SK-N-SH (cell line): Measurements from ENCODE around the gene THOC2. TPM values are rescaled to one million over a fixed set of nuclear protein-coding genes. Genes with fewer than 3 reads are reported as not detected.
"Not testable (repeated sequence)": the region's sequence is repeated elsewhere in the genome, so short reads cannot be mapped to it uniquely, and the experiment has no call there.

Experiments used
- CTCF ChIA-PET: fragments of 300-600, 350-600 bp; formaldehyde crosslinking; extraction: SDS; loops from one replicate; lab custom pipeline; 2021; lab: Yijun Ruan, JAX
- POLR2A ChIA-PET: fragments of 350-600 bp; sonication (Branson Sonifier 250); formaldehyde crosslinking; extraction: SDS; loops from one replicate; lab custom pipeline; 2020; ENCODE audit warnings: antibody characterized with exemption, inconsistent platforms; lab: Yijun Ruan, JAX
- DNase-seq: peaks from one replicate; pipeline ENCODE4 v3.0.0; 2012
- H2AFZ ChIP-seq: fragments of 200-600 bp; sonication (generic); 2 replicates; pipeline ENCODE4 v1.8.1; 2016; ENCODE audit warnings: antibody characterized with exemption, mild to moderate bottlenecking, low read depth
- H3F3A ChIP-seq: fragments of 200-600 bp; sonication (generic); replicated peaks from 2 replicates; pipeline ENCODE3; 2016; ENCODE audit warnings: antibody characterized with exemption, mild to moderate bottlenecking; ENCODE audit not compliant: insufficient read depth
- H3K27ac ChIP-seq, 2 experiments: fragments of 200-500 bp in 1 of 2; fragments of 200-600 bp in 1 of 2; sonication (Bioruptor generic) in 1 of 2; sonication (generic), shearing (Covaris generic) in 1 of 2; 2 replicates each; pipeline versions ENCODE4 v1.5.1 to v1.6.1; 2014 to 2016; ENCODE audit warnings: low read depth in 2 of 2, inconsistent platforms in 1 of 2, low read length in 1 of 2, mild to moderate bottlenecking in 1 of 2, mixed read lengths in 1 of 2
- H3K27me3 ChIP-seq: fragments of 200-600 bp; sonication (generic), shearing (Covaris generic); 2 replicates; pipeline ENCODE4 v1.6.1; 2016; ENCODE audit warnings: mixed run types; ENCODE audit not compliant: insufficient read depth
- H3K36me3 ChIP-seq, 2 experiments: fragments of 200-500 bp in 1 of 2; fragments of 200-600 bp in 1 of 2; sonication (Bioruptor generic) in 1 of 2; sonication (generic) in 1 of 2; replicated peaks in 1 of 2; 2 replicates each; pipeline versions ENCODE3 to v1.5.1; 2014 to 2016; ENCODE audit warnings: low read length in 1 of 2, mild to moderate bottlenecking in 1 of 2; ENCODE audit not compliant: insufficient read depth in 2 of 2, control insufficient read depth in 1 of 2
- H3K4me1 ChIP-seq, 2 experiments: fragments of 200-500 bp in 1 of 2; fragments of 200-600 bp in 1 of 2; sonication (Bioruptor generic) in 1 of 2; sonication (generic), shearing (Covaris generic) in 1 of 2; 2 replicates each; pipeline versions ENCODE4 v1.5.1 to v1.6.1; 2014 to 2016; ENCODE audit warnings: low read depth in 1 of 2, low read length in 1 of 2, mixed run types in 1 of 2; ENCODE audit not compliant: insufficient read depth in 2 of 2, control insufficient read depth in 1 of 2
- H3K4me2 ChIP-seq: fragments of 200-600 bp; sonication (generic), shearing (Covaris generic); 2 replicates; pipeline ENCODE4 v1.6.1; 2017; ENCODE audit warnings: mixed run types
- H3K4me3 ChIP-seq, 2 experiments: fragments of 200-500 bp in 1 of 2; fragments of 200-600 bp in 1 of 2; sonication (Bioruptor generic) in 1 of 2; sonication (generic), shearing (Covaris generic) in 1 of 2; 2 replicates each; pipeline versions ENCODE4 v1.5.1 to v1.8.1; 2014 to 2016; ENCODE audit warnings: low read depth in 2 of 2, inconsistent platforms in 1 of 2, low read length in 1 of 2, mild to moderate bottlenecking in 1 of 2, mixed read lengths in 1 of 2, moderate library complexity in 1 of 2
- H3K79me2 ChIP-seq: fragments of 200-600 bp; sonication (generic); 2 replicates; pipeline ENCODE4 v1.8.1; 2017; ENCODE audit warnings: mild to moderate bottlenecking; ENCODE audit not compliant: insufficient read depth
- H3K9ac ChIP-seq: fragments of 200-600 bp; sonication (generic); 2 replicates; pipeline ENCODE4 v1.6.1; 2017; ENCODE audit warnings: mixed run types
- H3K9me2 ChIP-seq: fragments of 200-600 bp; sonication (generic); 2 replicates; pipeline ENCODE4 v1.6.1; 2017; ENCODE audit warnings: mixed run types
- H3K9me3 ChIP-seq: fragments of 200-600 bp; sonication (generic); 2 replicates; pipeline ENCODE4 v1.6.1; 2017; ENCODE audit warnings: mixed run types, mild to moderate bottlenecking, moderate library complexity
- H4K20me1 ChIP-seq: fragments of 200-600 bp; sonication (generic); 2 replicates; pipeline ENCODE4 v1.6.1; 2017; ENCODE audit warnings: mild to moderate bottlenecking, mixed run types; ENCODE audit not compliant: insufficient read depth
- CHD2 ChIP-seq: fragments of 150-350 bp; IDR thresholded peaks from 2 replicates; pipeline ENCODE4 v1.6.1; 2018; ENCODE audit warnings: low read length; ENCODE audit not compliant: partially characterized antibody
- ELF1 ChIP-seq: IDR thresholded peaks from 2 replicates; pipeline ENCODE4 v1.4.0; 2012
- EZH2phosphoT487 ChIP-seq: fragments of 200-600 bp; sonication (generic); IDR thresholded peaks from 2 replicates; pipeline ENCODE4 v1.6.1; 2017; ENCODE audit warnings: low read depth, mixed run types, mild to moderate bottlenecking, antibody characterized with exemption, moderate library complexity, borderline replicate concordance
- GABPA ChIP-seq: IDR thresholded peaks from 2 replicates; pipeline ENCODE4 v1.4.0; 2012; ENCODE audit warnings: low read depth, mild to moderate bottlenecking
- MXI1 ChIP-seq: IDR thresholded peaks from 2 replicates; pipeline ENCODE4 v1.6.1; 2012; ENCODE audit warnings: mild to moderate bottlenecking, low read depth, low read length, improper control_type of control experiment
- NFIC ChIP-seq: IDR thresholded peaks from 2 replicates; pipeline ENCODE4 v1.4.0; 2012; ENCODE audit warnings: borderline replicate concordance
- POLR2AphosphoS5 ChIP-seq: IDR thresholded peaks from 2 replicates; pipeline ENCODE4 v1.6.1; 2012; ENCODE audit warnings: low read depth, low read length
- RAD21 ChIP-seq: IDR thresholded peaks from 2 replicates; pipeline ENCODE4 v1.6.1; 2012; ENCODE audit warnings: mild to moderate bottlenecking, low read length
- RCOR1 ChIP-seq: fragments of 150-350 bp; IDR thresholded peaks from 2 replicates; pipeline ENCODE4 v1.6.1; 2017; ENCODE audit warnings: antibody characterized with exemption, low read length
- TAF1 ChIP-seq: IDR thresholded peaks from 2 replicates; pipeline ENCODE4 v1.6.1; 2012; ENCODE audit warnings: low read depth, mild to moderate bottlenecking, low read length, moderate library complexity, borderline replicate concordance
- TCF12 ChIP-seq: IDR thresholded peaks from 2 replicates; pipeline ENCODE4 v1.4.0; 2012
- TEAD4 ChIP-seq: IDR thresholded peaks from 2 replicates; pipeline ENCODE4 v1.4.0; 2012; ENCODE audit warnings: mild to moderate bottlenecking, borderline replicate concordance; ENCODE audit not compliant: insufficient read depth
- YY1 ChIP-seq: IDR thresholded peaks from 2 replicates; pipeline ENCODE4 v1.4.0; 2012; ENCODE audit warnings: low read depth, mild to moderate bottlenecking
- WGBS: methylation state at CpG from one replicate; pipeline ENCODE4 v1.1.6; 2017; ENCODE audit warnings: low lambda C conversion rate; 5-methylcytosine and 5-hydroxymethylcytosine counted together
- polyA plus RNA-seq, 3 experiments: library from polyadenylated mRNA; depleted of rRNA; stranded (reverse); fragments of >200 nt; gene quantifications; 2 replicates each; pipeline ENCODE4 v1.2.3, GENCODE V29; 2012
- TF ChIP-seq, protein P1 (sequence below): IDR thresholded peaks from 2 replicates; pipeline ENCODE4 v1.4.0; 2012; ENCODE audit warnings: low read depth, borderline replicate concordance
- TF ChIP-seq, protein P2 (sequence below): IDR thresholded peaks from 2 replicates; pipeline ENCODE4; 2012
- TF ChIP-seq, protein P3 (sequence below): fragments of 200-600 bp; sonication (generic); IDR thresholded peaks from 2 replicates; pipeline ENCODE4 v1.6.1; 2017; ENCODE audit warnings: antibody characterized with exemption, mild to moderate bottlenecking, moderate library complexity
- TF ChIP-seq, protein P4 (sequence below): IDR thresholded peaks from 2 replicates; pipeline ENCODE4 v1.4.0; 2012; ENCODE audit warnings: low read depth

THOC2 gene, protein sequence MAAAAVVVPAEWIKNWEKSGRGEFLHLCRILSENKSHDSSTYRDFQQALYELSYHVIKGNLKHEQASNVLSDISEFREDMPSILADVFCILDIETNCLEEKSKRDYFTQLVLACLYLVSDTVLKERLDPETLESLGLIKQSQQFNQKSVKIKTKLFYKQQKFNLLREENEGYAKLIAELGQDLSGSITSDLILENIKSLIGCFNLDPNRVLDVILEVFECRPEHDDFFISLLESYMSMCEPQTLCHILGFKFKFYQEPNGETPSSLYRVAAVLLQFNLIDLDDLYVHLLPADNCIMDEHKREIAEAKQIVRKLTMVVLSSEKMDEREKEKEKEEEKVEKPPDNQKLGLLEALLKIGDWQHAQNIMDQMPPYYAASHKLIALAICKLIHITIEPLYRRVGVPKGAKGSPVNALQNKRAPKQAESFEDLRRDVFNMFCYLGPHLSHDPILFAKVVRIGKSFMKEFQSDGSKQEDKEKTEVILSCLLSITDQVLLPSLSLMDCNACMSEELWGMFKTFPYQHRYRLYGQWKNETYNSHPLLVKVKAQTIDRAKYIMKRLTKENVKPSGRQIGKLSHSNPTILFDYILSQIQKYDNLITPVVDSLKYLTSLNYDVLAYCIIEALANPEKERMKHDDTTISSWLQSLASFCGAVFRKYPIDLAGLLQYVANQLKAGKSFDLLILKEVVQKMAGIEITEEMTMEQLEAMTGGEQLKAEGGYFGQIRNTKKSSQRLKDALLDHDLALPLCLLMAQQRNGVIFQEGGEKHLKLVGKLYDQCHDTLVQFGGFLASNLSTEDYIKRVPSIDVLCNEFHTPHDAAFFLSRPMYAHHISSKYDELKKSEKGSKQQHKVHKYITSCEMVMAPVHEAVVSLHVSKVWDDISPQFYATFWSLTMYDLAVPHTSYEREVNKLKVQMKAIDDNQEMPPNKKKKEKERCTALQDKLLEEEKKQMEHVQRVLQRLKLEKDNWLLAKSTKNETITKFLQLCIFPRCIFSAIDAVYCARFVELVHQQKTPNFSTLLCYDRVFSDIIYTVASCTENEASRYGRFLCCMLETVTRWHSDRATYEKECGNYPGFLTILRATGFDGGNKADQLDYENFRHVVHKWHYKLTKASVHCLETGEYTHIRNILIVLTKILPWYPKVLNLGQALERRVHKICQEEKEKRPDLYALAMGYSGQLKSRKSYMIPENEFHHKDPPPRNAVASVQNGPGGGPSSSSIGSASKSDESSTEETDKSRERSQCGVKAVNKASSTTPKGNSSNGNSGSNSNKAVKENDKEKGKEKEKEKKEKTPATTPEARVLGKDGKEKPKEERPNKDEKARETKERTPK (N-terminal part only)
- polyA plus RNA-seq (2012; rRNA removed): 26.7 and 40.2 TPM in 2 replicates
- polyA plus RNA-seq (2012; cell fraction: cytosol; rRNA removed): 29.6 and 34.4 TPM in 2 replicates
- polyA plus RNA-seq (2012; cell fraction: nucleus; rRNA removed): 51.5 and 110 TPM in 2 replicates

DNA sequence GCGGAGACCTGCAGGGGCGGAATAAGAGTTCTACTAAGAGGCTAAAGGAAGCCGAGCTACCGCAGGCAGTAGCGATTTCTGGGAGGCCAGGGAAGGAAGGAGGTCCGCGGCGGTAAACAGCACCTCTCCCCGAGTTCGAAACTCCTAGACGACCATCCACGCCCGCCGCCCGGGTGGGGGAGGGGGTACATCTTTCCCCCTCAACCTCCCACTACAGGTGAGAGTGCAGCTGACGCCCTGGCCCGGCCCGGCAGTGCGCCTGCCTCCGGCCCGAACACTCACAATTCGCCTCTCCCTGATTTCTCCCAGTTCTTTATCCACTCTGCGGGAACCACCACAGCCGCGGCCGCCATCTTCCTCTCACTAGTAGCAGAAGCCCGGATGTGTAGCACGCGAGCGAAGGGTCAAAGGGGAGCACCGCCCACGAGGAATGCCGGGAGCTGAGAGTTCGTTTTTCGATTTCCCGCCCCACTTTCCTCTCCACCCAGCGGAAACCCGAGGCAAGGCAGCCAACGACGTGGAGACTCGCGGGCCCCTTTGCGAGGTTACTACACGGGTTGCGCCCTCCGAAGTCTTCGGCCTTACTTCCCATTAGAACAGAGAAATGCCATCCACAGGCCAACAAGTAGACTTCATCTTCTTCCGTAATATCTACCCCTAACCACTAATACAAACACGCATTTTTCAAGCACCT lies at the start of gene THOC2:
Gene THOC2, minus strand, starts transcription at position 383 of the 694 bp plus-strand sequence. Its CDS starts 30 bp downstream, at position 353.
- Histone ChIP-seq H3F3A (peaks cover 5% of the 10 kb centered on the region), H3K27ac (peak within 1 kb of the TSS; percentile 75 to 87), H3K27me3 (no peaks in the 10 kb centered on the region), H2AFZ (peak within 1 kb of the TSS; percentile 88), H3K9me3 (no peaks in the 10 kb centered on the region), H3K9ac (peak within 1 kb of the TSS; percentile 92), H3K79me2 (peaks cover 50% of the 10 kb centered on the region), H3K9me2 (no peaks in the 10 kb centered on the region), H4K20me1 (peaks cover 12% of the 10 kb centered on the region), H3K36me3 (no peaks in the 10 kb centered on the region), H3K4me1 (peaks cover 0 to 2% of the 10 kb centered on the region in 2 experiments; a peak in 2 of 4 replicates), H3K4me2 (peak within 1 kb of the TSS; percentile 80), H3K4me3 (peak within 1 kb of the TSS; percentile 69 to 75)
- ChIA-PET CTCF (interaction anchor here (0.8 to 1.4 kb wide), 2 partner anchors 19 to 33 kb away, joined by 3 read pairs; no protein-coding TSS in a partner anchor), POLR2A (no interaction called here)
- TF ChIP-seq, protein P1, sequence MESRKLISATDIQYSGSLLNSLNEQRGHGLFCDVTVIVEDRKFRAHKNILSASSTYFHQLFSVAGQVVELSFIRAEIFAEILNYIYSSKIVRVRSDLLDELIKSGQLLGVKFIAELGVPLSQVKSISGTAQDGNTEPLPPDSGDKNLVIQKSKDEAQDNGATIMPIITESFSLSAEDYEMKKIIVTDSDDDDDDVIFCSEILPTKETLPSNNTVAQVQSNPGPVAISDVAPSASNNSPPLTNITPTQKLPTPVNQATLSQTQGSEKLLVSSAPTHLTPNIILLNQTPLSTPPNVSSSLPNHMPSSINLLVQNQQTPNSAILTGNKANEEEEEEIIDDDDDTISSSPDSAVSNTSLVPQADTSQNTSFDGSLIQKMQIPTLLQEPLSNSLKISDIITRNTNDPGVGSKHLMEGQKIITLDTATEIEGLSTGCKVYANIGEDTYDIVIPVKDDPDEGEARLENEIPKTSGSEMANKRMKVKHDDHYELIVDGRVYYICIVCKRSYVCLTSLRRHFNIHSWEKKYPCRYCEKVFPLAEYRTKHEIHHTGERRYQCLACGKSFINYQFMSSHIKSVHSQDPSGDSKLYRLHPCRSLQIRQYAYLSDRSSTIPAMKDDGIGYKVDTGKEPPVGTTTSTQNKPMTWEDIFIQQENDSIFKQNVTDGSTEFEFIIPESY: no peak
- TF ChIP-seq TCF12 (0 out of 2 replicates have a peak, but pooled peaks have one; percentile 14), RCOR1 (no peak), NFIC (peak; percentile 14; the same call in 1 of the 2 replicates), MXI1 (peak; percentile 62), TEAD4 (0 out of 2 replicates have a peak, but pooled peaks have one; percentile 27), YY1 (peak; percentile 92), RAD21 (peak; percentile 26; the same call in 1 of the 2 replicates), EZH2phosphoT487 (no peak), CHD2 (peak; percentile 57), GABPA (peak; percentile 60), TAF1 (peak; percentile 82), ELF1 (0 out of 2 replicates have a peak, but pooled peaks have one; percentile 27), POLR2AphosphoS5 (peak; percentile 74)
- TF ChIP-seq, protein P2, sequence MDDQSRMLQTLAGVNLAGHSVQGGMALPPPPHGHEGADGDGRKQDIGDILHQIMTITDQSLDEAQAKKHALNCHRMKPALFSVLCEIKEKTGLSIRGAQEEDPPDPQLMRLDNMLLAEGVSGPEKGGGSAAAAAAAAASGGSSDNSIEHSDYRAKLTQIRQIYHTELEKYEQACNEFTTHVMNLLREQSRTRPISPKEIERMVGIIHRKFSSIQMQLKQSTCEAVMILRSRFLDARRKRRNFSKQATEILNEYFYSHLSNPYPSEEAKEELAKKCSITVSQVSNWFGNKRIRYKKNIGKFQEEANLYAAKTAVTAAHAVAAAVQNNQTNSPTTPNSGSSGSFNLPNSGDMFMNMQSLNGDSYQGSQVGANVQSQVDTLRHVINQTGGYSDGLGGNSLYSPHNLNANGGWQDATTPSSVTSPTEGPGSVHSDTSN: no peak
- TF ChIP-seq, protein P3, sequence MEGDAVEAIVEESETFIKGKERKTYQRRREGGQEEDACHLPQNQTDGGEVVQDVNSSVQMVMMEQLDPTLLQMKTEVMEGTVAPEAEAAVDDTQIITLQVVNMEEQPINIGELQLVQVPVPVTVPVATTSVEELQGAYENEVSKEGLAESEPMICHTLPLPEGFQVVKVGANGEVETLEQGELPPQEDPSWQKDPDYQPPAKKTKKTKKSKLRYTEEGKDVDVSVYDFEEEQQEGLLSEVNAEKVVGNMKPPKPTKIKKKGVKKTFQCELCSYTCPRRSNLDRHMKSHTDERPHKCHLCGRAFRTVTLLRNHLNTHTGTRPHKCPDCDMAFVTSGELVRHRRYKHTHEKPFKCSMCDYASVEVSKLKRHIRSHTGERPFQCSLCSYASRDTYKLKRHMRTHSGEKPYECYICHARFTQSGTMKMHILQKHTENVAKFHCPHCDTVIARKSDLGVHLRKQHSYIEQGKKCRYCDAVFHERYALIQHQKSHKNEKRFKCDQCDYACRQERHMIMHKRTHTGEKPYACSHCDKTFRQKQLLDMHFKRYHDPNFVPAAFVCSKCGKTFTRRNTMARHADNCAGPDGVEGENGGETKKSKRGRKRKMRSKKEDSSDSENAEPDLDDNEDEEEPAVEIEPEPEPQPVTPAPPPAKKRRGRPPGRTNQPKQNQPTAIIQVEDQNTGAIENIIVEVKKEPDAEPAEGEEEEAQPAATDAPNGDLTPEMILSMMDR: peak; percentile 33
- TF ChIP-seq, protein P4, sequence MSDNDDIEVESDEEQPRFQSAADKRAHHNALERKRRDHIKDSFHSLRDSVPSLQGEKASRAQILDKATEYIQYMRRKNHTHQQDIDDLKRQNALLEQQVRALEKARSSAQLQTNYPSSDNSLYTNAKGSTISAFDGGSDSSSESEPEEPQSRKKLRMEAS: peak; percentile 85
- DNase-seq: peak; percentile 86
- WGBS: 29% methylated on average over 44 of the region's 49 CpGs

DNA sequence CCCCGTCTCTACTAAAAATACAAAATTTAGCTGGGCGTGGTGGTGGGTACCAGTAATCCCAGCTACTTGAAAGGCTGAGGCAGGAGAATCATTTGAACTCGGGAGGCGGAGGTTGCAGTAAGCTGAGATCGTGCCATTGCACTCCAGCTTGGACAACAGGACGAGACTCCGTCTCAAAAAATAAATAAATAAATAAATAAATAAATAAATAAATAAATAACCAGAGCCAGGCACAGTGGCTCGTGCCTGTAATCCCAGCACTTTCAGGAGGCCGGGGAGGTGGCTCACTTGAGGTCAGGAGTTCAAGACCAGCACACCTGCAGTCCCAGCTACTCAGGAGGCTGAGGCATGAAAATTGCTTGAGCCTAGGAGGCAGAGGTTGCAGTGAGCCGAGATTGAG lies 48.9 kb upstream of the THOC2 start:
- CTCF ChIA-PET, H4K20me1 ChIP-seq, H3K9ac ChIP-seq, H3F3A ChIP-seq, H3K4me1 ChIP-seq, H3K36me3 ChIP-seq, POLR2A ChIA-PET, H3K27ac ChIP-seq, H3K4me2 ChIP-seq, H3K9me3 ChIP-seq, H3K4me3 ChIP-seq, H2AFZ ChIP-seq, H3K27me3 ChIP-seq, H3K9me2 ChIP-seq, DNase-seq, H3K79me2 ChIP-seq: not testable (repeated sequence)
- WGBS: 56% methylated on average over 9 of the region's 10 CpGs
